ENCODE data around the gene PALM. TPM values are rescaled to one million over a fixed set of nuclear protein-coding genes. Genes with fewer than 3 reads are reported as not detected.
A peak's percentile ranks its signal among the peaks of the same experiment; 100 is the strongest.

Gene PALM
- total RNA-seq, 1 experiment from 2014 or later: 0.83 TPM

DNA sequence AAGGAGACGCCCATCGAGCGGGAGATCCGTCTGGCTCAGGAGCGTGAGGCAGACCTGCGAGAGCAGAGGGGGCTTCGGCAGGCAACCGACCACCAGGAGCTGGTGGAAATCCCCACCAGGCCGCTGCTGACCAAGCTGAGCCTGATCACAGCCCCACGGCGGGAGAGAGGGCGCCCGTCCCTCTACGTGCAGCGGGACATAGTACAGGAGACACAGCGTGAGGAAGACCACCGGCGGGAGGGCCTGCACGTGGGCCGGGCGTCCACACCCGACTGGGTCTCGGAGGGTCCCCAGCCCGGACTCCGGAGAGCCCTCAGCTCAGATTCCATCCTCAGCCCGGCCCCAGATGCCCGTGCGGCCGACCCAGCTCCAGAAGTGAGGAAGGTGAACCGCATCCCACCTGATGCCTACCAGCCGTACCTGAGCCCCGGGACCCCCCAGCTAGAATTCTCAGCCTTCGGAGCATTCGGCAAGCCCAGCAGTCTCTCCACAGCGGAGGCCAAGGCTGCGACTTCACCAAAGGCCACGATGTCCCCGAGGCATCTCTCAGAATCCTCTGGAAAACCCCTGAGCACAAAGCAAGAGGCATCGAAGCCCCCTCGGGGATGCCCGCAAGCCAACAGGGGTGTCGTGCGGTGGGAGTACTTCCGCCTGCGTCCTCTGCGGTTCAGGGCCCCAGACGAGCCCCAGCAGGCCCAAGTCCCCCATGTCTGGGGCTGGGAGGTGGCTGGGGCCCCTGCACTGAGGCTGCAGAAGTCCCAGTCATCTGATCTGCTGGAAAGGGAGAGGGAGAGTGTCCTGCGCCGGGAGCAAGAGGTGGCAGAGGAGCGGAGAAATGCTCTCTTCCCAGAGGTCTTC lies 49.3 kb downstream of the PALM start:
- H3K4me3 Mint-ChIP-seq (ENCODE audit: low read depth, unreplicated experiment): no peak overlapping the region
- CTCF ChIA-PET: interaction anchor here (0.5 kb wide), 1 partner anchor 495 kb away, joined by 3 read pairs; no protein-coding TSS in a partner anchor

GRCh38 chr19:763181-763580 lies 54.4 kb downstream of the PALM start:
- Mint-ChIP-seq H3K4me1 (ENCODE audit: low read depth, unreplicated experiment) (no peaks in the 10 kb centered on the region), H3K36me3 (ENCODE audit: insufficient read depth, unreplicated experiment) (peaks cover 47% of the 10 kb centered on the region), H3K4me3 (ENCODE audit: low read depth, unreplicated experiment) (no peak overlapping the region), H3K9me3 (ENCODE audit: low read depth, unreplicated experiment) (no peaks in the 10 kb centered on the region), H3K27ac (ENCODE audit: unreplicated experiment) (no peak overlapping the region), H3K27me3 (ENCODE audit: unreplicated experiment) (no peaks in the 10 kb centered on the region)
- no TSS peak for BruUV-seq (replicated peaks)
- intact Hi-C loops (cut with micrococcal nuclease; ENCODE audit: unreplicated experiment): no loop called here
- no peak for DNase-seq
- CTCF ChIA-PET: no interaction called here
- TF ChIP-seq, protein P1, sequence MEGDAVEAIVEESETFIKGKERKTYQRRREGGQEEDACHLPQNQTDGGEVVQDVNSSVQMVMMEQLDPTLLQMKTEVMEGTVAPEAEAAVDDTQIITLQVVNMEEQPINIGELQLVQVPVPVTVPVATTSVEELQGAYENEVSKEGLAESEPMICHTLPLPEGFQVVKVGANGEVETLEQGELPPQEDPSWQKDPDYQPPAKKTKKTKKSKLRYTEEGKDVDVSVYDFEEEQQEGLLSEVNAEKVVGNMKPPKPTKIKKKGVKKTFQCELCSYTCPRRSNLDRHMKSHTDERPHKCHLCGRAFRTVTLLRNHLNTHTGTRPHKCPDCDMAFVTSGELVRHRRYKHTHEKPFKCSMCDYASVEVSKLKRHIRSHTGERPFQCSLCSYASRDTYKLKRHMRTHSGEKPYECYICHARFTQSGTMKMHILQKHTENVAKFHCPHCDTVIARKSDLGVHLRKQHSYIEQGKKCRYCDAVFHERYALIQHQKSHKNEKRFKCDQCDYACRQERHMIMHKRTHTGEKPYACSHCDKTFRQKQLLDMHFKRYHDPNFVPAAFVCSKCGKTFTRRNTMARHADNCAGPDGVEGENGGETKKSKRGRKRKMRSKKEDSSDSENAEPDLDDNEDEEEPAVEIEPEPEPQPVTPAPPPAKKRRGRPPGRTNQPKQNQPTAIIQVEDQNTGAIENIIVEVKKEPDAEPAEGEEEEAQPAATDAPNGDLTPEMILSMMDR (IDR thresholded peaks at IDR 0.05; ENCODE audit: unreplicated experiment): no peak

More for the DNA sequence above, 49.3 kb downstream of the PALM start:
- DNase-seq: no peak
- BruUV-seq (replicated peaks): no TSS peak
- Mint-ChIP-seq H3K27me3 (ENCODE audit: unreplicated experiment) (no peaks in the 10 kb centered on the region), H3K27ac (ENCODE audit: unreplicated experiment) (no peak overlapping the region), H3K36me3 (ENCODE audit: insufficient read depth, unreplicated experiment) (peaks cover 72% of the 10 kb centered on the region), H3K4me1 (ENCODE audit: low read depth, unreplicated experiment) (no peaks in the 10 kb centered on the region), H3K9me3 (ENCODE audit: low read depth, unreplicated experiment) (no peaks in the 10 kb centered on the region)
- TF ChIP-seq, protein P1 (IDR thresholded peaks at IDR 0.05; ENCODE audit: unreplicated experiment): no peak
- intact Hi-C loops (cut with micrococcal nuclease; ENCODE audit: unreplicated experiment): no loop called here

DNA sequence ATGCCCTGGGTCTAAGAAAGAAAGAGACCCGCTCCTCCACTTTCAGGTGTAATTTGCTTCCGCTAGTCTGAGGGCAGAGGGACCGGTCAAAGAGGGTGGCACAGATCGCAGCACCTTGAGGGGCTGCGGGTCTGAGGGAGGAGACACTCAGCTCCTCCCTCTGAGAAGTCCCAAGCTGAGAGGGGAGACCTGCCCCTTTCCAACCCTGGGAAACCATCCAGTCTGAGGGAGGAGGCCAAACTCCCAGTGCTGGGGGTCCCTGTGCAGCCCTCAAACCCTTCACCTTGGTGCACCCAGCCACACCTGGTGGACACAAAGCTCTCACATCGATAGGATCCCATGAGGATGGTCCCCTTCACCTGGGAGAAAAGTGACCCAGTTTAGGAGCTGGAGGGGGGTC lies 55.1 kb downstream of the PALM start:
- CTCF ChIA-PET: no interaction called here
- Mint-ChIP-seq H3K9me3 (ENCODE audit: low read depth, unreplicated experiment) (no peaks in the 10 kb centered on the region), H3K4me3 (ENCODE audit: low read depth, unreplicated experiment) (no peak overlapping the region), H3K27ac (ENCODE audit: unreplicated experiment) (no peak overlapping the region), H3K36me3 (ENCODE audit: insufficient read depth, unreplicated experiment) (peaks cover 40% of the 10 kb centered on the region), H3K27me3 (ENCODE audit: unreplicated experiment) (no peaks in the 10 kb centered on the region), H3K4me1 (ENCODE audit: low read depth, unreplicated experiment) (no peaks in the 10 kb centered on the region)
- TSS peak; percentile 68 for BruUV-seq (replicated peaks)
- TF ChIP-seq, protein P1 (IDR thresholded peaks at IDR 0.05; ENCODE audit: unreplicated experiment): no peak
- intact Hi-C loops (cut with micrococcal nuclease; ENCODE audit: unreplicated experiment): no loop called here
- no peak for DNase-seq

DNA sequence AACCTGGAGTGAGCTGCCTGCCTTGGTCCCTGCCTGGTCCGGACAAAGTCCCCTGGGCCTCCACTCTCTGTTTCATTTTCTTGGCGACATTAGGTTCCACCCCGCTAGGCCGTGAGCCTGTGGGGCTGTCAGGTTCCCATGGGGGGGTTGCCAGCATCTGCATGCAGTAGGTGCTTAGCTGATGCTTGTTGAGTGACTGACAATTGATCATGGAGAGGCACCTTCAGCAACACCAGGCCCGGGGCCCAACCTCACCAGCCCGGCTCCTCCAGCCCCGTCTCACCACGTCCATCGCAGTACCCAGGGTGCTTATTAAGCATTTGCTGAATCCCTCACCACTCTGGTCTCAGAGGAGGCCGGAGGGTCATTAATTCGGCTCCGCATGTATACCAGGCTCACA lies 55.6 kb downstream of the PALM start:
- H3K4me3 Mint-ChIP-seq (ENCODE audit: low read depth, unreplicated experiment): no peak overlapping the region
- no peaks in the 10 kb centered on the region for H3K27me3 Mint-ChIP-seq (ENCODE audit: unreplicated experiment)
- H3K4me1 Mint-ChIP-seq (ENCODE audit: low read depth, unreplicated experiment): no peaks in the 10 kb centered on the region
- CTCF ChIA-PET: no interaction called here
- intact Hi-C loops (cut with micrococcal nuclease; ENCODE audit: unreplicated experiment): no loop called here
- TF ChIP-seq, protein P1 (IDR thresholded peaks at IDR 0.05; ENCODE audit: unreplicated experiment): no peak
- peaks cover 36% of the 10 kb centered on the region for H3K36me3 Mint-ChIP-seq (ENCODE audit: insufficient read depth, unreplicated experiment)
- H3K9me3 Mint-ChIP-seq (ENCODE audit: low read depth, unreplicated experiment): no peaks in the 10 kb centered on the region
- no peak for DNase-seq
- no TSS peak for BruUV-seq (replicated peaks)
- H3K27ac Mint-ChIP-seq (ENCODE audit: unreplicated experiment): no peak overlapping the region

Data from Calu3 (cell line).